COLO668 (cell line): Measurements from ENCODE around the gene PPP1CB.

Source experiments
- DNase-seq: peaks from one replicate; lab custom pipeline; 2025; ENCODE audit not compliant: unreplicated experiment; lab: John Stamatoyannopoulos, UW

Gene PPP1CB

DNA sequence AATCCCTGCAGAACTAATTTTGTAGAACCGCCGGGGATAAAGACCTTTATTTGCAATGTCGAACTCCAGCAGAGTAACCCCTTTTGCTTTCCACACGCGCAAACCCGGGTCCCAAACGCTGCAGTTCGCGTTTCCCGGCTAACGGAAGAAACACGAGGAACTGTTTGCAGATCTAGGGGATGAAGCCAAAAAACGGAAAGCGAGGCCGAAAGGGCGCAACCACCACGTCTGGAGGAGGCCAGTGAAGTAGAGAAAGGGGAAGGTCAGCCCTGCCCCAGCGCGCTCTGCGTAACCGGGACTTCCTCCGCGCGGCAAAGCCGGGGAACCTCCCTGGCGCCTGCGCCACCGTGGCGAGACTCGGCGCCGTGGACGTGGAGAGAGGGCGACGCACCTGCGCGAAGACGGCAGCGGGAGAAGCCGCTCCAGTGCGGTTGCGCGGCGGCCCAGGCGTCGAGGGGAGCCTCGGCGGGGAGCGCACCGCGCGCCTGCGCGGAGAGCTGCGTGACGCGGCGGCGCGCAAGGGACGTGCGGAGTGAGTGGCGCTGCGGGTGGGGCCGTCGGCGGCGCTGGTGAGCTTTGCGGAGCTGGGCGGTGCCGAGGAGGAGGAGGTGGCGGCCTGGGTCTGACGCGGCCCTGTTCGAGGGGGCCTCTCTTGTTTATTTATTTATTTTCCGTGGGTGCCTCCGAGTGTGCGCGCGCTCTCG, at the start of gene PPP1CB:
TSS of gene PPP1CB (plus strand) at position 579 of the 704 bp plus-strand sequence. CDS start 295 bp downstream, outside the sequence.
- peak; percentile 98 for DNase-seq

DNA sequence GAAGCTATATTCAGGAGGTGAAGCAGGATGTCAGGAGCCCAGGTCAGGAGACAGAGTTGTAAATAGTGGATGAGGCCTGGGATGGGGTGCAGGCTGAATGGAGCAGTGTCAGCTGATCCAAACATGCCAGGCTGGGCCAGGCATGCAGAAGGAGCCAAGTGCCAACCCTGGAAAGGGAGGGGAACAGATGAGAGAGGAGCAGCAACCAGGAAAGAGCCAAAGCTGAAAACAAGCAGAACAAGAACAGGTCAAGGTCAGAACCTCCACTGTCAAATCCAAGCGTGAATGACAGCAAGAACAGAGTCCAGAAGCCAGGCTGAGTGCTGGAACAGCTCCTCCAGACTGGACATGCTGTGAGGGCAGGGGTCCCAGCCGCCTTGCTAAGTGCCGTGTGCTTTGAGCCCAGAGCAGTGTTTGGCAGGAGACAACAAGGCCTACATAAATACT, 49.2 kb upstream of the PPP1CB start:
- DNase-seq = no peak

DNA sequence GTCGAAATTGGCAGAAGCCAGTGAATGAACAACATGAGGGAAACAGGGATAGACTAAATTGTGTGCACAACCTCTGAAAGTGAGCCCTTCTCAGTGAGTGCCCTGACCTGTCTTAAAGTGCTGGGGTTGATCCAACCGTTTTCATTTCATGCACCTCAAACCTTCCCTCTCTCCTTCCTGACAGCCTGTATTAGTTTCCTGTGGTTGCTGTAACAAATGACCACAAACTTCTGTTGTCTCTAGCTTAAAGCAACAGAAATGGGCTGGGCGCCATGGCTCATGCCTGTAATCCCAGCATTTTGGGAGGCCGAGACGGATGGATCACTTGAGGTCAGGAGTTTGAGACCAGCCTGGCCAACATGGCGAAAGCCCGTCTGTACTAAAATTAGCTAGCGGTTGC, 48.8 kb upstream of the PPP1CB start:
- DNase-seq = no peak

DNA sequence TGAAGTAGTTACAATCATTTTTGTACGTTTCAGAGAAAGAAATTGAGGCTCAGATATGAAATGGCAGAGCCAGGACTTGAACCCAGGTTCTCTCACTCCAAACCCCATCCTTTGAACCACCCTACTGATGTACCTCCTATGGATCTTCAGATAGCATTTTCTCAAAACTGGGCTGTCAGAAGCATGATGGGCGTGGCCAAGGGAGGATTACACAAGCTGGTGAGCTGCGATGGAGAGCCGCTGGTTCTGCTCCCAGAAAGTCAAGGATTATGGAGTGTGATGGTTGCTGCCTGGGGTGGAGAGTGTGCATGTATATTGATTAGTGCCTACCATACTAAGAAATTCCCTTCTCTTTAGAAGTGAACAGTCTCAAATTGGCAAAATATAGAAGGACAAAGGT, 47.0 kb upstream of the PPP1CB start:
- no peak for DNase-seq

DNA sequence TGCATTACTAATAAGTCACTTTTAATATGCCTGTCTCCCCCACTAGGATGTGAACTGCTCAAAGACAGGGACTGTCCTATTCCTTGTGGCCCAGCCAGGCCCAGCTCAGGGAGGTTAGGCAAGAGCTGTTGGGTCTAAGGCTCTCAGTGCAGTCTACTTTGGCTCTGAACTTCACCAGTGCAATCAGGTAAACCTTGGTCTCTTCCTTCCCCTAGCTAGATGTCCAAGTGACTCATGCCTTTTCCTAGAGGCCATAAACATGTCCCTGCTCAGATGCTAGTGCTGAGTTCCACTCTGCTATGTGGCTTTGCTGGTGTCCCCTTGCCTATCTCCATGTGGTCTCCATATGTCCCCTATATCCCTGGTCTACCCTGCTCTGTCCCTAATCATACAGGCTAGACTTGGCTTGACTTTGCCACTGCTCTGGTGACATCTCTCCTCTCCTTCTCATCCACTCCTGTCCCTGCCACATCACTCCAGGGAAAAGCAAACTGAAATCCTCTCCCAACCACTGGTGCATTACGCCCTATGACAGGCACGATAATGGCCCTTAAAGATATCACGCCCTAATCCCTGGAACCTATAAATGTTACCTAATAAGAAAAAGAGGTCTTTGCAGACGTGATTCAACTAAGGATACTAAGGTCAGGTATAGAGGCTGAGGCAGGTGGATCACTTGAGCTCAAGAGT, 45.7 kb upstream of the PPP1CB start:
- no peak for DNase-seq

DNA sequence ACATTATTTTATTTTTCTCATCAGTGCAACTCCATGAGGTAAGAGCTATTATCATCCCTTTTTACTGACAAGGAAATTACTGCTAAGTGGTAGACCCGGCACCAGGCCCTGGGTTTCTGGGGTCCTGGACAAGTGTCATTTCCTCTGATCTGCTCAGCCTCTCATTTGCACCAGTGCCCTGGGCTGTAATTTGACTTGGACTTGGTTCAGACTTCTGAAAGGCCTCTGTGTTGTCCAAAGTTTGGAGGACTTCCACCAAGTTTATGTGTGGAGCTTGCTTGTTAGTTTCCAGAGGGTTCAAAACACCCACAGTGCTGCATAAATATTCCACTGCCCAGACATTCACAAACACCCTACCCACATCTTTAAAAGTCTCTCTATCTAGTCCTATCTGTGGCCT, 44.0 kb upstream of the PPP1CB start:
- DNase-seq = no peak

DNA sequence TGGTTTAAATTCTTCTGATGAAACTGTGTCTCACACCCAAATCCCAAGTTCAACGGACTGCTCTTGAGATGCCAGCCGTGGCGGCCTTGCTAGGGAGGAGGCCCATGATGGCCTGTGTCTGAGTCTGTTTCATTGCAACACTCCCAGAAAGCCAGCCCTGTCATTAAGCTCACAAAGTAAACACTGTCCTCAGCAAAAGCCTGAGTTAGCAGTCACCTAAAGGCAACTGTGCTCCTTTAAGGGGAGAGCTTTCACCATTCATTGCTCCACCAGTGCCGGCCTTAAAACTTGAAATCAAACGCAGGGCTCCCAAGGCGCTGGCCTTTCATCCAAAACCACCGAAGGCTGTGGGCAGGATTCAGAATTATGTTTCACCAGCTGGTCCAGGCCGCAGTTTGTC, 42.5 kb upstream of the PPP1CB start:
- DNase-seq = no peak

DNA sequence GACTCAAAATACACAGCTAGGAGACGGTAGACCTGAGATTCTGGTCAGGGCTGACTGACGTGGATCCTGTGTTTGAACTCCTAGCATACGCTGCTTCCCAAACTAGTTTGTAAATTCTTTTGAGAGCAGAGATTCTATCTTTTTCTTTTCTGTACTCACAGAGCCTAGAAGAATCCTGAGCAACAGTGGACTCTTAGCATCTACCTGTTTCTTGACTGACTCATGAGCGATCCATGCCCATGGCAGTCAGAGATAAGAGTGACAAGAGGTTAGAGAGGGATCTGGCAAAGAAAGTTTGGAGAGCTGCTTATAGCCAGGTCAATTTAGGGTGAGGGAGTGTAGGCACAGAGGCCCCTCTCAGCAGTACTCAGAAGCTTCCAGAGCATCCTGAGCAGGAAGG, 41.1 kb upstream of the PPP1CB start:
- DNase-seq = no peak

DNA sequence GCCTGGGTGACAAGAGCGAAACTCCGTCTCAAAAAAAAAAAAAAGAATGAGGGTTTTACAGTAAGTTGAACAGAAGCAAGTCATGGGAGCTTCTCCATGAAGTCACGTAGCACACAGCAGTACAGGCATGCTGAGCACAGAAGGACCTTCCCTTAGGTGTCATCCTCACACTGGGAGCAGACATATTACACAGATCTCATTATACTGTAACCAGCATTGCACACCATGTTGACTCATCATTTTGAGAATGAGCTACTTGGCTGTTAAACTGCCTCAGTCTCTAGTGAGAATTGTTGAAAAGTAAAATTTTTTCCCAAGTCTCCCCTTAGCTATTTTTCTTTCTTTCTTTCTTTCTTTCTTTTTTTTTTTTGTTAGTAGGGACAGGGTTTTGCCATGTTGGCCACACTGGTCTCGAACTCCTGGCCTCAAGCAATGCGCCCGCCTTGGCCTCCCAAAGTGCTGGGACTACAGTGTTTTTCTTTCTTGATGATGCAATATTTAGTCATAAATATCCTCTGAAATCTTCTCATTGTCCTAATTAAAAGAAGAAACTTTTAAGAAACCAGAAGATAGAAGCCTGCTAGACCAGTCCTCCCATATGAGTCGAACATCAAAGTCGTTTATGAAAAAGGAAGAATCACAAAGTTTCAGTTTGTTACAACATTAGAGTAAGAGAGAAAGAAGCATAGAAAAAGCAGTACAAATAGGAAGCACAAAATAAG, 37.9 kb upstream of the PPP1CB start:
- DNase-seq = no peak

DNA sequence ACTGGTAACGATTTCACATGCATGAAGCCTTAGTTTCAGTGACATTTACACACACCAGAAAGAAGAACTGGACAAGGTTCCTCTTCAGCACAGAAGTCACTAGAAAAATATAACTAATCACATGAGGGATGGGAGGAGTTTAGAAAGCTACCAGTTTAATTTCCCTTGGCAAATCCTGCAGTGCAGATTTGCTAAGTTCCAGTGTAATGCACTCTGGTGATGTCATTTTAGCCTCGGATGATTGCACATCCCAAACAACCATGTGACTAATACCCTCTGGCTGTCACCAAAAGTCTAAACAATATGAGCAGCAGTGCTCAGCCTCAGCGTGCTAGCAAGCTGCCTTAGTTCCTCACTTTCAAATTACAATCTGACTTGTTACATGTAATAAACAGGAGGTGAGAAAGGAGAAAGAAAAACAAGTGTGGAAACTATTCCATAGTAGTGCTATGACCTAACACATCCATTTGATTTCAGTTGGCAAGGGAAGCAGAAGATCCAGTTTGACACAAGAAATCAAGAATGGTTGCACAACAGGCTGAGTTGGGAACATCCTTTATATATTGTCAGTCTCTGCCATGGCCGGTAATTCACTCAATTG, 35.3 kb upstream of the PPP1CB start:
- peak; percentile 60 for DNase-seq

DNA sequence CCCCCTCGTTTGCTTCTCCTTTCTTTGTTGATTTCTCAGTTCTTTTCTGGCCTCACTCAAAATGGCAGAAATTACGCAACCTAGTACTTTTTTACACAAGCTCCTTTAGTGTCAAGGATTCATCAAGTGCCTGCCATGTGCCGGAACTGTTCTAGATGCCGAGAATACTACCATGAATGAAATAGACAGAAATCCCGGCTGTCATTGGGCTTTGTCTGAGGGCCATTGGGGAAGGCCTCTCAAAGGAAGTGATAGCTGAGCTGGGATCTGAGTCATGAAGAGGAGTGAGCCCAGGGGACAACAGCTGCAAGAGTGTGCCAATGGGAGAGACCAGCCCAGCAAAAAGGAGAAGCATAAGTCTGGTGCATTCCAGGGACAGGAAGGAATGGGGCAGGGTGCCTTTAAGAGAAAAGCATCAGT, 34.3 kb upstream of the PPP1CB start:
- DNase-seq = peak; percentile 13

DNA sequence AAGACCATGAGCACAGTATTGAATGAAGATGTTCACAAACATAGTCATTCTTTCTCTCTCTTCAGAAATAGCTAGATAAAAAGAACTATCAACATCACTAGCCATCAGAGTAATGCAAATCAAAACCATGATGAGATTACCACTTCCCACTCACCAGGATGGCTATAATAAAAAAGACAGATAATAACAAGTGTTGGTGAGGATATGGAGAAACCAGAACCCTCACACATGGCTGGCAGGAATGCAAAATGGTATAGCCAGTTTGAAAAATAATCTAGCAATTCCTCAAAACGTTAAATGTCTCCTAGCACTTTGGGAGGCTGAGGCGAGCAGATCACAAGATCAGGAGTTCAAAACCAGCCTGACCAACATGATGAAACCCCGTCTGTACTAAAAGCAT, 31.3 kb upstream of the PPP1CB start:
- no peak for DNase-seq

DNA sequence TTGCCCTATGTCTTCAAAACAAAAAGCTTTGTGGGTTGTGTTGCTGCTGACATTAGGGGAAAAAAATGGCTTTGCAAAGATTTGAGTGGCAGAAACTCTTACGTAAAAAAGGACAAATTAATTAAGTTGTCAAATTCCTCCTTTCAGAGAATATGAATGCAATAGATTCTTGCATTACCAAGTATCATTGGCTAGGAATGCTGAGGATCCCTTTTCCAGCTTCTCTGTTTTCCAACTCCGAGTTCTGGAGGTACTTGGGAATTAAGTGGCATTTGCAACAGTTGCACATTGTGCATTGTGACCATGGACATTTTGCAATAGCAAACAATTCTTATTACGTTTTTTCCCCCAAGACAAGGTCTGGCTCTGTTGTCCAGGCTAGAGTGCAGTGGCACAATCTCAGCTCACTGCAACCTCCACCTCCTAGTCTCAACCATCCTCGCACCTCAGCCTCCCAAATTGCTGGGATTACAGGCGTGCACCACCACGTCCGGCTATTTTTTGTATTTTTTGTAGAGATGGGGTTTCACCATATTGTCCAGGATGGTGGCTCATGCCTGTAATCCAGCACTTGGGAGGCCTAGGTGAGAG, 29.9 kb upstream of the PPP1CB start:
- DNase-seq = no peak

DNA sequence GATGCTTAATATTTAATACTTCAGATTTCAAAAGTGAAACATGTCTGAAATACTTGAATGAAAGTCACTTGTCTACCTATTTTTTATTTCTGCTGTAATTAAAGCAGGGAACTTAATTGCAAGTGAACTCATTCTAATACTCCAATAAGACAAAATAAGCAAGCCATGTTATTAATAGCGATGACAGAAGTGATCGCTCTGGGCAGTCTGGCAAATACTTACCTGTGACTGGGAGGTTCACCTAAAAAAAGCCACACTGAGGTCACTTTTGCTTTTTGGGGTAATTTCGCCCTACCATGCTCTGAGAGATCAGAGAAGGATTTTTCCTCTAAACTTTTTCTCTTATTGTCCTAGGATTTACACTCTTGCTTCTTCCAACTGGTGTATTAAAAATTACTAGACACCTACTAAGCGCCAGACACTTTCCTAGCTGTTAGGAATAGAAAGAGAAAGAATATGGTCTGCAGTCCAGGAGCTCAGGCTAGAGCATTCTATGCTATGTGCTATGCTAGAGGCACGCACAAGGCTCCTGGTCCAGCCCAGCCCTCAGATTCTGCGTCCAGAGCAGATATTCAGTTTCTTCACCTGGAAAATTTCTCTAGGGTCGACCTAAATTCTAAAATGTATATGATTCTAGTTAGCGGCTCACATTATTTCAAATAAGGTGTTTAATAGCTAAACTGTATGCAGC, 26.5 kb upstream of the PPP1CB start:
- no peak for DNase-seq

DNA sequence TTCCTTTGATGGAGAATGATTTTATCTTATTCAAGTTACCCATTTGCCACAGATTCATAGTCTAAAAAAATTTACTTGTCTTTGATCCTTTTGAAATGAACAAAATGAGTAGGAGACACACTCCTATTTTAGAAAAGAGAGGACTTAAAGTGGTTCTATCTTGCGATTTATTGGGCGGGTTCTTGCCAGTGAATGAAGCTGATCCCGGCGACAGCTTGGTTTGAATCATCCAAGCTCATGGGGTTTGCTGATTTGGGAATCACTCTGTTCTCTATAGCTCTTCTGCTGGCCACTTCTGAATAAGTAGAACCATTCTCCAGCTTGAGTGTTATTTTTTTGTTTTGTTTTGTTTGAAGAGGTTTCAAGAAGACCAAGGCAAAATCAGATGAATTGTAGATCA, 25.5 kb upstream of the PPP1CB start:
- no peak for DNase-seq

DNA sequence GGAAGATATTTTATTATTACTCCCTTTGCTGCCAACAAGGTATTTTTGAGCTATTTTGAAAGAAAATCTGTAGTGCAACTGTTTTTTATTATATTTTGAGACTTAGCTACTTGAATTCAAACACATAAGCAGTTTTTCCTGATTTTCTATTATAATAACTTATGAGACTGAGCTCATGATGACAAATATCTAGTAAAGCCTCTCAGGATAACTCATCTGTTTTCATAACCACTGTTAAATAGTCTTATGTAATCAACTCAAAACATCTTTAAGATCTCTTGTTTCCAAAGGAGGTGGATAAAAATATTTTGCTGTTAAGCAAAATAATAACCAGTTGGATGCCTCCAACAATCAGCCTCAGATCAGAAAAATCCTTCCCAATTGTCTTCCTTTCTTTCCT, 21.9 kb upstream of the PPP1CB start:
- DNase-seq = no peak

DNA sequence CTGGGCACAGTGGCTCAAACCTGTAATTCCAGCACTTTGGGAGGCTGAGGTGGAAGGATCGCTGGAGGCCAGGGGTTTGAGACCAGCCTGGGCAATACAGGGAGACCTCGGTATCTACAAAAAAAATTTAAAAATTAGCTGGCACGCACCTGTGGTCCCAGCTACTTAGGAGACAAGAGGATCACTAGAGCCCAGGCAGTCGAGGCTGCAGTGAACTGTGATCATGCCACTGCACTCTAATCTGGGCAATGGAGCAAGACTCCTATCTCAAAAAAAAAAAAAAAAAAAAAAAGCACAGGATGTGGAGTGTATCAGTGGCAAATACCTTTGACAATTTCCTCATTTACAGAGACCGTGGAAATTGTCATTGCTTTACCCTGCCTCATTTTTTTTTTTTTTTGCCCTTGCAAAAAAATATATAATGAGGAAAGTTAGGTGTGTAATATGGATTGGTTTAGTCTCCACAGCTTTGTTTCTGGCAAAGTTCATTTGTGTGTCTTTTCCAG, 20.9 kb upstream of the PPP1CB start:
- DNase-seq = no peak

DNA sequence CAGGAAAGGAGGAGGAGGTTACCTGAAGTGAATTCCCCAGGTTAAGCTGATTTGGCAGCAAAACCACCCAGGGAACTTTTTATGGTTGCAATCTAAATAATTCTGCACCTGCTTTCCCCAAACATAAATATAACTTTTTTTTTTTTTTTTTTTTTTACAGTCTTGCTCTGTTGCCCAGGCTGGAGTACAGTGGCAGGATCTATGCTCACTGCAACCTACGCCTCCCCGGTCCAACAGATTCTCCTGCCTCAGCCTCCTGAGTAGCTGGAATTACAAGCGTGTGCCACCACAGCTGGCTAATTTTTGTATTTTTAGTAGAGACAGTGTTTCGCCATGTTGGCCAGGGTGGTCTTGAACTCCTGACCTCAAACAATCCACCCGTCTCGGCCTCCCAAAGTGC, 16.1 kb upstream of the PPP1CB start:
- DNase-seq = no peak

DNA sequence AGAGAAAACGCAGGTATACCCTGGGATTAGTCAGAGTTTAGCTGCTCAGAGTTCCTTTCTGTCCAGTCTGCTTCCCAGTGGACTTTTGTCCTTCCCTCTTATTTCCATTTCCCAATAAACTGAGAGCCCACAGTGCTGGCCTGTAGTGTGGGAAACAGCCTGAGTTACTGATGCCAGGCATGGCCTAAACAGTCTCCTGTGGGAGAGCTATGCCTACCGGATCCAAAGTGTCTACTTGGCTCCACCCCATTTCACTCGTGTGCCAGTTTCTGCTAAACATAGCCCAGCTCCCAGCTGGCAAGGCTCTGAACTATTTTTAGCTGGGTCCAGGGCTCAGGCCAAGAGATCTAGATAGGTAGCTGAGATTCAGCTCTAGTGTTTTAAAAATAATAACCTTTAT, 15.6 kb upstream of the PPP1CB start:
- DNase-seq = peak; percentile 27

DNA sequence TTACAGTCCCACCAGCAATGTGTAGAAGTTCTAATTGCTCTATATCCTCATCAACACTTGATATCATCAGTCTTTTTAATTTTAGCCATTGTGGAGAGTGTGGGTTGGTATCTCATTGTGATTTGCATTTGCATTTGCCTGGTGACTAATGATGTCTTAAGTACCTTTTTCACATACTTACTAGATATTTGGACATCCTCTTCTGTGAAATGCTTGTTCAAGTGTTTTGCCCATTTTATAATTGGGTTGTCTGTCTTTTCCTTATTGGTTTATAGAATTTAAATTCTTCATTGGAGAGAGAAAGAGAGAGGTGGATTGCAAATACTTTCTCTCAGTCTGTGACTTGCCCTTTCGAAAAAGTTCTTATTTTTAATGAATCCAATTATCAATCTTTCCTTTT, 14.0 kb upstream of the PPP1CB start:
- DNase-seq = no peak
